ENCODE measurements around the gene LAMTOR5.

LAMTOR5 gene

GRCh38 chr1:110390692-110391245 is 16.7 kb downstream of the LAMTOR5 start, which contains the start of gene SLC16A4:
Gene SLC16A4, minus strand, starts transcription at chr1:110391026. Its CDS starts 1,703 bp downstream, at chr1:110389323.
- no peak for DNase-seq

GRCh38 chr1:110390096-110390495 is 17.4 kb downstream of the LAMTOR5 start:
- DNase-seq, result no peak

GRCh38 chr1:110387048-110387754 is 20.3 kb downstream of the LAMTOR5 start:
- no peak for DNase-seq

GRCh38 chr1:110385369-110385768 is 22.1 kb downstream of the LAMTOR5 start:
- DNase-seq, result no peak

- no peak for DNase-seq
Observed at GRCh38 chr1:110384581-110385321, 22.7 kb downstream of the LAMTOR5 start.

- no peak for DNase-seq
Observed at GRCh38 chr1:110383251-110383990, 24.1 kb downstream of the LAMTOR5 start.

GRCh38 chr1:110380672-110381283 is 26.7 kb downstream of the LAMTOR5 start:
- DNase-seq, result no peak

- no peak for DNase-seq
Observed at GRCh38 chr1:110375490-110375889, 32.0 kb downstream of the LAMTOR5 start.

GRCh38 chr1:110370827-110371226 is 36.7 kb downstream of the LAMTOR5 start:
- no peak for DNase-seq

GRCh38 chr1:110364221-110364620 is 43.3 kb downstream of the LAMTOR5 start:
- no peak for DNase-seq

GRCh38 chr1:110361856-110362255 is 45.6 kb downstream of the LAMTOR5 start:
- no peak for DNase-seq

GRCh38 chr1:110360431-110360830 is 47.1 kb downstream of the LAMTOR5 start:
- no peak for DNase-seq

GRCh38 chr1:110356379-110356778 is 51.1 kb downstream of the LAMTOR5 start:
- no peak for DNase-seq

GRCh38 chr1:110355321-110355720 is 52.2 kb downstream of the LAMTOR5 start:
- no peak for DNase-seq
